Neuronal stem cell (in vitro differentiated cells): ENCODE results near the gene SPRED1.

ENCODE experiments used
- DNase-seq: peaks from one replicate; pipeline ENCODE4 v3.0.0-alpha.2; 2013; ENCODE audit warnings: low spot score
- H2AFZ ChIP-seq: one replicate; pipeline ENCODE4 v1.6.1; 2013; ENCODE audit warnings: mild to moderate bottlenecking, low read length, inconsistent platforms
- H2AK5ac ChIP-seq: 2 replicates; pipeline ENCODE4 v1.6.1; 2013; ENCODE audit warnings: low read depth, mild to moderate bottlenecking, inconsistent platforms, low read length, moderate library complexity, mixed read lengths
- H2BK120ac ChIP-seq: 2 replicates; pipeline ENCODE4 v1.6.1; 2013; ENCODE audit warnings: low read depth, mild to moderate bottlenecking, inconsistent platforms, low read length, moderate library complexity, mixed read lengths
- H2BK12ac ChIP-seq: one replicate; pipeline ENCODE4 v1.6.1; 2013; ENCODE audit warnings: low read length, inconsistent platforms
- H2BK15ac ChIP-seq: 2 replicates; pipeline ENCODE4 v1.6.1; 2013; ENCODE audit warnings: mild to moderate bottlenecking, low read length, inconsistent platforms, mixed read lengths
- H2BK5ac ChIP-seq: one replicate; pipeline ENCODE4 v1.6.1; 2013; ENCODE audit warnings: inconsistent platforms, mild to moderate bottlenecking, low read length, moderate library complexity
- H3K14ac ChIP-seq: one replicate; pipeline ENCODE4 v1.6.1; 2013; ENCODE audit warnings: low read length, inconsistent platforms
- H3K18ac ChIP-seq: 2 replicates; pipeline ENCODE4 v1.6.1; 2013; ENCODE audit warnings: low read length, inconsistent platforms
- H3K23ac ChIP-seq: 2 replicates; pipeline ENCODE4 v1.6.1; 2013; ENCODE audit warnings: low read depth, mild to moderate bottlenecking, mixed read lengths, low read length, inconsistent platforms; ENCODE audit not compliant: poor library complexity
- H3K27ac ChIP-seq: replicated peaks from 3 replicates; pipeline ENCODE4 v1.5.1; 2013; ENCODE audit warnings: low read length, inconsistent platforms
- H3K27me3 ChIP-seq, 3 experiments: 2 replicates each; pipeline ENCODE4 v1.6.1; 2013; ENCODE audit warnings: low read length in 3 of 3, mild to moderate bottlenecking in 2 of 3, inconsistent platforms in 1 of 3, low read depth in 1 of 3, mixed read lengths in 1 of 3, moderate library complexity in 1 of 3; ENCODE audit not compliant: control insufficient read depth in 3 of 3, insufficient read depth in 3 of 3
- H3K36me3 ChIP-seq, 2 donors: replicated peaks in 1 of 2; 2 replicates each; pipeline ENCODE4 v1.6.1; 2013; ENCODE audit warnings: low read length in 2 of 2; ENCODE audit not compliant: control insufficient read depth in 2 of 2, insufficient read depth in 2 of 2
- H3K4ac ChIP-seq: 2 replicates; pipeline ENCODE4 v1.6.1; 2013; ENCODE audit warnings: inconsistent platforms, mild to moderate bottlenecking, low read length, moderate library complexity
- H3K4me1 ChIP-seq, 2 donors: 1 replicate in 1 of 2; 2 replicates in 1 of 2; pipeline ENCODE4 v1.6.1; 2013; ENCODE audit warnings: low read length in 2 of 2, low read depth in 1 of 2; ENCODE audit not compliant: control insufficient read depth in 2 of 2, insufficient read depth in 1 of 2
- H3K4me2 ChIP-seq: one replicate; pipeline ENCODE4 v1.6.1; 2013; ENCODE audit warnings: mild to moderate bottlenecking, low read length, inconsistent platforms; ENCODE audit not compliant: insufficient read depth, poor library complexity, severe bottlenecking
- H3K4me3 ChIP-seq, 2 donors: 2 replicates each; pipeline ENCODE4 v1.5.1; 2013; ENCODE audit warnings: low read length in 2 of 2, mild to moderate bottlenecking in 2 of 2, inconsistent platforms in 1 of 2, moderate library complexity in 1 of 2
- H3K79me1 ChIP-seq: one replicate; pipeline ENCODE4 v1.6.1; 2013; ENCODE audit warnings: low read depth, mild to moderate bottlenecking, inconsistent platforms, low read length, moderate library complexity
- H3K9ac ChIP-seq: one replicate; pipeline ENCODE4 v1.6.1; 2013; ENCODE audit warnings: mild to moderate bottlenecking, low read depth, low read length, inconsistent platforms; ENCODE audit not compliant: poor library complexity
- H3K9me3 ChIP-seq, 2 donors: replicated peaks in 1 of 2; 2 replicates each; pipeline versions ENCODE3 to v1.6.1; 2013; ENCODE audit warnings: low read length in 2 of 2, mild to moderate bottlenecking in 2 of 2, inconsistent platforms in 1 of 2, low read depth in 1 of 2, mixed read lengths in 1 of 2, moderate library complexity in 1 of 2; ENCODE audit not compliant: control insufficient read depth in 2 of 2, insufficient read depth in 1 of 2
- H4K8ac ChIP-seq: one replicate; pipeline ENCODE4 v1.6.1; 2013; ENCODE audit warnings: low read depth, mild to moderate bottlenecking, inconsistent platforms, low read length, moderate library complexity
- H4K91ac ChIP-seq: one replicate; pipeline ENCODE4 v1.6.1; 2013; ENCODE audit warnings: low read length, low read depth, mild to moderate bottlenecking, inconsistent platforms; ENCODE audit not compliant: poor library complexity
- WGBS, 2 donors: extraction: QIAGEN DNeasy Blood & Tissue Kit; methylation state at CpG; one replicate each; pipeline ENCODE4 v1.1.7; 2013; ENCODE audit warnings: missing lambda C conversion rate in 2 of 2, mixed read lengths in 1 of 2; ENCODE audit not compliant: insufficient read length in 2 of 2, insufficient replicate concordance in 1 of 2; ENCODE audit errors: extremely low coverage in 2 of 2; 5-methylcytosine and 5-hydroxymethylcytosine counted together

SPRED1 gene

DNA sequence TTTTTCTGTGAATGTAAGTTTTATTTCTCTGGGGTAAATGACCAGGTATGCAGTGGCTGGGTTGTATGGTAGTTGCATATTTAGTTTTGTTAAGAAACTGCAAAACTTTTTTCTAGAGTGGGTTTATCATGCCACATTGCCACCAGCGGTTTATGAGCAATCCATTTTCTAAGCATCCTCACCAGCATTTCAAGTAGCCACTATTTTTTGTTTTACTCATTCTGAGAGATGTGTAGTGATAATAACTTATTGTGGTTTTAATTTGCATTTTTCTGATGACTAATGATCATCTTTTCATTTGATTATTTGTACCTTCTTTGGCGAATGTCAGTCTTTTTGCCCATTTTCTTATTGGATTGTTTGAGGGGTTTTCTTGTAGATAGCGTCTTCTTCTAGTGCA is 56.2 kb downstream of the SPRED1 start:
- Histone ChIP-seq H4K8ac (no peak overlapping the region), H3K4me2 (no peak overlapping the region), H3K18ac (no peak overlapping the region), H3K9ac (no peak overlapping the region), H2AFZ (no peak overlapping the region), H2BK120ac (no peak overlapping the region), H3K4ac (no peak overlapping the region), H3K27ac (no peak overlapping the region), H4K91ac (no peak overlapping the region), H2AK5ac (no peak overlapping the region), H3K4me1 (no peaks in the 10 kb centered on the region), H3K79me1 (no peaks in the 10 kb centered on the region), H3K27me3 (no peaks in the 10 kb centered on the region), H3K23ac (no peak overlapping the region), H2BK12ac (no peak overlapping the region), H2BK15ac (no peak overlapping the region), H3K9me3 (peaks cover 0 to 20% of the 10 kb centered on the region in 2 donors), H2BK5ac (no peak overlapping the region), H3K4me3 (no peak overlapping the region), H3K36me3 (peaks cover 2 to 100% of the 10 kb centered on the region in 2 donors), H3K14ac (no peak overlapping the region)
- WGBS, 2 donors: no CpG with 5 or more reads among the region's 3 CpGs
- DNase-seq: no peak

DNA sequence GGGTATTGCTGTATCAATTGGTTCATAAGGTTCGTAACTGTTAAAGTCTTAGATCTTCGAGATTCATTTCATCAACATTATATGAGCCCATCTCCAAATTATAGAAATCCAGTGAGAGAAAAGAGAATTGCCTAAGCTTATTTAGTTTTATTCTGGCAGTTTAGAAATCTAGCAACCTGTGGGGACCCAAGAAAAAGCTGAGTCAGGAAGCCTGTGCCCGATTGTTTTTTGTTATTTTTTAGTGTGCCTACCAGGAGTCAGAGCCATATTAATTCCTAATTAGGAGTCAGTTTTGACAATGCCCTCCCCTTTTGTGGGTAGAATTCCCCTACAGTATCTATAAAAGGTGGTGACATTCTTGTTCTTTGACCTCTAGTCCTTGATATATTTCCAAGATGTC is 59.6 kb downstream of the SPRED1 start:
- H3K4me2 ChIP-seq: no peak overlapping the region
- no peak overlapping the region for H3K14ac ChIP-seq
- H3K79me1 ChIP-seq: no peaks in the 10 kb centered on the region
- H3K36me3 ChIP-seq: peaks cover 2 to 100% of the 10 kb centered on the region in 2 donors
- H2AFZ ChIP-seq: no peak overlapping the region
- H4K91ac ChIP-seq: no peak overlapping the region
- H3K18ac ChIP-seq: no peak overlapping the region
- H2BK5ac ChIP-seq: no peak overlapping the region
- no peaks in the 10 kb centered on the region for H3K4me1 ChIP-seq
- H3K27ac ChIP-seq: no peak overlapping the region
- no peak overlapping the region for H3K9ac ChIP-seq
- H3K9me3 ChIP-seq: peaks cover 0 to 23% of the 10 kb centered on the region in 2 donors
- DNase-seq: no peak
- no peak overlapping the region for H2BK15ac ChIP-seq
- H2AK5ac ChIP-seq: no peak overlapping the region
- H2BK120ac ChIP-seq: no peak overlapping the region
- WGBS, 2 donors: no CpG with 5 or more reads among the region's 3 CpGs
- H3K4me3 ChIP-seq: no peak overlapping the region
- H3K4ac ChIP-seq: no peak overlapping the region
- H4K8ac ChIP-seq: no peak overlapping the region
- no peak overlapping the region for H2BK12ac ChIP-seq
- H3K27me3 ChIP-seq: no peaks in the 10 kb centered on the region
- no peak overlapping the region for H3K23ac ChIP-seq

DNA sequence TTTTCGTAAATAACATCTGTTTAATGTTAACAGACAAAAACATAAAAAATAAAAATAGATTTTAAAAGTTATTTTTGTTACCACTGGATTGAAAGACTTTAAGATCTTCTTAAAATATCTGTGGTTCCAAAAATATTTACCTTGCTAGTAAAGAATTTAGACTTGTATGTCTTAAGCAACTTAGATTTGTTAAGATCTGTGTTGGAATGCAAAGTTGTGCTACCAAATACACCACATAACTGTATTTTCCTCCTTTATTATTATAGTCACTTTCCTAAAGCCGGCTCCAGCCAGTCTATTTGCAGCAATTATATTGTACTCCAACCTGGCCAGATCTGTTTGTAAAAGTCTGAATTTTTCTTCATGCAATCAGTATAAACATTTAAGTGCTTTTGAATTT is 63.7 kb downstream of the SPRED1 start:
- no peaks in the 10 kb centered on the region for H3K27me3 ChIP-seq
- no peak overlapping the region for H4K8ac ChIP-seq
- H3K4ac ChIP-seq: no peak overlapping the region
- peaks cover 3% of the 10 kb centered on the region for H3K79me1 ChIP-seq
- H3K36me3 ChIP-seq: peaks cover 0 to 100% of the 10 kb centered on the region in 2 donors
- H3K9ac ChIP-seq: no peak overlapping the region
- no peak overlapping the region for H2BK12ac ChIP-seq
- no peak overlapping the region for H3K4me3 ChIP-seq
- no peak overlapping the region for H3K23ac ChIP-seq
- H3K27ac ChIP-seq: no peak overlapping the region
- H2BK5ac ChIP-seq: no peak overlapping the region
- H2AFZ ChIP-seq: no peak overlapping the region
- no peak overlapping the region for H3K18ac ChIP-seq
- no peak overlapping the region for H4K91ac ChIP-seq
- H2BK15ac ChIP-seq: no peak overlapping the region
- no peak overlapping the region for H3K14ac ChIP-seq
- H2AK5ac ChIP-seq: no peak overlapping the region
- peaks cover 0 to 7% of the 10 kb centered on the region in 2 donors for H3K9me3 ChIP-seq
- no peaks in the 10 kb centered on the region for H3K4me1 ChIP-seq
- no peak overlapping the region for H3K4me2 ChIP-seq
- no peak for DNase-seq
- no peak overlapping the region for H2BK120ac ChIP-seq
- no CpG with 5 or more reads among the region's 2 CpGs for WGBS, 2 donors

DNA sequence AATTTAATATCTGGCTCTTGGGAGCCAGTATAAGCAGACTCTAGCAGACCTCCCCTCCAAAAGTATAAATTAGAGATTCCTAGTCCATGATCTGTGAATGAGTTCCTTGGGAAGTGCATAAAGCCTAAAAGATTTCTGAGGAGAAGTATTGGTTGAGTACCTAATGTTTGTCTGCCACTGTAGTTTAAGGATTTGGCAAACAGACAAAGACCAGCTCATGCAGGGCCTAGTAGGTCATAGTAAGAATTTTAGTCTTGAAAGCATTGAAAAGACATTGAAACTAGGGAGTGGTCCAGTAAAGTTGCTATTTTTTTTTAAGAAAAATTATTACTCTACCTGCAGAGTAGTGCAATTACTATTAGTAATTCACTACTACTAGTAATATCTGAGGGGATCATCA is 67.5 kb downstream of the SPRED1 start:
- no peak overlapping the region for H3K9ac ChIP-seq

More for the DNA sequence above, 67.5 kb downstream of the SPRED1 start:
- Histone ChIP-seq H2AFZ (no peak overlapping the region), H2AK5ac (no peak overlapping the region), H3K4me1 (no peaks in the 10 kb centered on the region), H4K91ac (no peak overlapping the region), H3K4me2 (no peak overlapping the region), H3K27me3 (no peaks in the 10 kb centered on the region), H3K23ac (no peak overlapping the region), H3K27ac (no peak overlapping the region), H3K14ac (no peak overlapping the region), H2BK12ac (no peak overlapping the region), H2BK5ac (no peak overlapping the region), H4K8ac (no peak overlapping the region), H3K18ac (no peak overlapping the region), H2BK15ac (no peak overlapping the region), H2BK120ac (no peak overlapping the region), H3K9me3 (no peaks in the 10 kb centered on the region), H3K79me1 (peaks cover 4% of the 10 kb centered on the region), H3K36me3 (peaks cover 2 to 100% of the 10 kb centered on the region in 2 donors), H3K4ac (no peak overlapping the region), H3K4me3 (no peak overlapping the region)
- DNase-seq: no peak
